GM12891 (cell line): ENCODE measurements around the gene REX1BD.

Source experiments
- PAX5 ChIP-seq: IDR thresholded peaks from 2 replicates; pipeline ENCODE4 v1.6.1; 2011; ENCODE audit warnings: low read length, moderate library complexity, mild to moderate bottlenecking; ENCODE audit not compliant: insufficient read depth, severe bottlenecking
- POLR2A ChIP-seq: IDR thresholded peaks from 2 replicates; pipeline ENCODE4 v1.6.1; 2011; ENCODE audit warnings: low read depth, low read length, control low read depth
- POLR2AphosphoS5 ChIP-seq: IDR thresholded peaks from 2 replicates; pipeline ENCODE4 v1.6.1; 2011; ENCODE audit warnings: low read depth, low read length, control low read depth
- POU2F2 ChIP-seq: IDR thresholded peaks from 2 replicates; pipeline ENCODE4 v1.6.1; 2011; ENCODE audit warnings: low read depth, mild to moderate bottlenecking, control low read depth, low read length, moderate library complexity
- SPI1 ChIP-seq: IDR thresholded peaks from 2 replicates; pipeline ENCODE4 v1.6.1; 2011; ENCODE audit warnings: low read depth, low read length, control low read depth
- TAF1 ChIP-seq: IDR thresholded peaks from 2 replicates; pipeline ENCODE4 v1.6.1; 2011; ENCODE audit warnings: low read depth, low read length, control low read depth

DNA sequence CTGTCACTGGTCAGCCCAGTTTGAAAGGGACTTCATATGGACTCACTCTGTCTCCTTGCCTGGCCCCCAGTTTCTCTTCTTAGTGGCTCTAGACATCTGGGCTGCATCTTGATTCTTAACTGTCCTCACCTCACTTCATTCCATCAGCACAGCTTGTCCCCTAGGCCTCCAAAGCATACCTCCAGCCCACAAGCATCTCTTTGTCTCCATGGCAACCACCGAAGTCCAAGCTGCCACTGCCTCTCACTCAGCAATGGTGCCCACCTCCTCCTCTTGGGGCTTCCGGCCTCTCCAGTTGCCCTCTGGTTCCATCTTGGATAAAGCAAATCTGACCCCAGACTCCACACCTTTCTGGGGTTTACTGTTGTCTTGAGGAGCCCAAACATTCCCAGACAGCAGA lies 38.3 kb downstream of the REX1BD start:
- no peak for TF ChIP-seq POLR2A
- TF ChIP-seq POLR2AphosphoS5: no peak
- TF ChIP-seq POU2F2: no peak
- TF ChIP-seq PAX5: no peak
- TF ChIP-seq SPI1: no peak
- TF ChIP-seq TAF1: no peak
